Neuronal stem cell (in vitro differentiated cells): ENCODE results near the gene CHKA.

Experiments
- DNase-seq: peaks from one replicate; pipeline ENCODE4 v3.0.0-alpha.2; 2013; ENCODE audit warnings: low spot score
- H2AFZ ChIP-seq: one replicate; pipeline ENCODE4 v1.6.1; 2013; ENCODE audit warnings: mild to moderate bottlenecking, low read length, inconsistent platforms
- H2AK5ac ChIP-seq: 2 replicates; pipeline ENCODE4 v1.6.1; 2013; ENCODE audit warnings: low read depth, mild to moderate bottlenecking, inconsistent platforms, low read length, moderate library complexity, mixed read lengths
- H2BK120ac ChIP-seq: 2 replicates; pipeline ENCODE4 v1.6.1; 2013; ENCODE audit warnings: low read depth, mild to moderate bottlenecking, inconsistent platforms, low read length, moderate library complexity, mixed read lengths
- H2BK12ac ChIP-seq: one replicate; pipeline ENCODE4 v1.6.1; 2013; ENCODE audit warnings: low read length, inconsistent platforms
- H2BK15ac ChIP-seq: 2 replicates; pipeline ENCODE4 v1.6.1; 2013; ENCODE audit warnings: mild to moderate bottlenecking, low read length, inconsistent platforms, mixed read lengths
- H2BK5ac ChIP-seq: one replicate; pipeline ENCODE4 v1.6.1; 2013; ENCODE audit warnings: inconsistent platforms, mild to moderate bottlenecking, low read length, moderate library complexity
- H3K14ac ChIP-seq: one replicate; pipeline ENCODE4 v1.6.1; 2013; ENCODE audit warnings: low read length, inconsistent platforms
- H3K18ac ChIP-seq: 2 replicates; pipeline ENCODE4 v1.6.1; 2013; ENCODE audit warnings: low read length, inconsistent platforms
- H3K23ac ChIP-seq: 2 replicates; pipeline ENCODE4 v1.6.1; 2013; ENCODE audit warnings: low read depth, mild to moderate bottlenecking, mixed read lengths, low read length, inconsistent platforms; ENCODE audit not compliant: poor library complexity
- H3K27ac ChIP-seq: replicated peaks from 3 replicates; pipeline ENCODE4 v1.5.1; 2013; ENCODE audit warnings: low read length, inconsistent platforms
- H3K27me3 ChIP-seq, 3 experiments: 2 replicates each; pipeline ENCODE4 v1.6.1; 2013; ENCODE audit warnings: low read length in 3 of 3, mild to moderate bottlenecking in 2 of 3, inconsistent platforms in 1 of 3, low read depth in 1 of 3, mixed read lengths in 1 of 3, moderate library complexity in 1 of 3; ENCODE audit not compliant: control insufficient read depth in 3 of 3, insufficient read depth in 3 of 3
- H3K36me3 ChIP-seq, 2 donors: replicated peaks in 1 of 2; 2 replicates each; pipeline ENCODE4 v1.6.1; 2013; ENCODE audit warnings: low read length in 2 of 2; ENCODE audit not compliant: control insufficient read depth in 2 of 2, insufficient read depth in 2 of 2
- H3K4ac ChIP-seq: 2 replicates; pipeline ENCODE4 v1.6.1; 2013; ENCODE audit warnings: inconsistent platforms, mild to moderate bottlenecking, low read length, moderate library complexity
- H3K4me1 ChIP-seq, 2 donors: 1 replicate in 1 of 2; 2 replicates in 1 of 2; pipeline ENCODE4 v1.6.1; 2013; ENCODE audit warnings: low read length in 2 of 2, low read depth in 1 of 2; ENCODE audit not compliant: control insufficient read depth in 2 of 2, insufficient read depth in 1 of 2
- H3K4me2 ChIP-seq: one replicate; pipeline ENCODE4 v1.6.1; 2013; ENCODE audit warnings: mild to moderate bottlenecking, low read length, inconsistent platforms; ENCODE audit not compliant: insufficient read depth, poor library complexity, severe bottlenecking
- H3K4me3 ChIP-seq, 2 donors: 2 replicates each; pipeline ENCODE4 v1.5.1; 2013; ENCODE audit warnings: low read length in 2 of 2, mild to moderate bottlenecking in 2 of 2, inconsistent platforms in 1 of 2, moderate library complexity in 1 of 2
- H3K79me1 ChIP-seq: one replicate; pipeline ENCODE4 v1.6.1; 2013; ENCODE audit warnings: low read depth, mild to moderate bottlenecking, inconsistent platforms, low read length, moderate library complexity
- H3K9ac ChIP-seq: one replicate; pipeline ENCODE4 v1.6.1; 2013; ENCODE audit warnings: mild to moderate bottlenecking, low read depth, low read length, inconsistent platforms; ENCODE audit not compliant: poor library complexity
- H3K9me3 ChIP-seq, 2 donors: replicated peaks in 1 of 2; 2 replicates each; pipeline versions ENCODE3 to v1.6.1; 2013; ENCODE audit warnings: low read length in 2 of 2, mild to moderate bottlenecking in 2 of 2, inconsistent platforms in 1 of 2, low read depth in 1 of 2, mixed read lengths in 1 of 2, moderate library complexity in 1 of 2; ENCODE audit not compliant: control insufficient read depth in 2 of 2, insufficient read depth in 1 of 2
- H4K8ac ChIP-seq: one replicate; pipeline ENCODE4 v1.6.1; 2013; ENCODE audit warnings: low read depth, mild to moderate bottlenecking, inconsistent platforms, low read length, moderate library complexity
- H4K91ac ChIP-seq: one replicate; pipeline ENCODE4 v1.6.1; 2013; ENCODE audit warnings: low read length, low read depth, mild to moderate bottlenecking, inconsistent platforms; ENCODE audit not compliant: poor library complexity
- WGBS, 2 donors: extraction: QIAGEN DNeasy Blood & Tissue Kit; methylation state at CpG; one replicate each; pipeline ENCODE4 v1.1.7; 2013; ENCODE audit warnings: missing lambda C conversion rate in 2 of 2, mixed read lengths in 1 of 2; ENCODE audit not compliant: insufficient read length in 2 of 2, insufficient replicate concordance in 1 of 2; ENCODE audit errors: extremely low coverage in 2 of 2; 5-methylcytosine and 5-hydroxymethylcytosine counted together

The CHKA gene

DNA sequence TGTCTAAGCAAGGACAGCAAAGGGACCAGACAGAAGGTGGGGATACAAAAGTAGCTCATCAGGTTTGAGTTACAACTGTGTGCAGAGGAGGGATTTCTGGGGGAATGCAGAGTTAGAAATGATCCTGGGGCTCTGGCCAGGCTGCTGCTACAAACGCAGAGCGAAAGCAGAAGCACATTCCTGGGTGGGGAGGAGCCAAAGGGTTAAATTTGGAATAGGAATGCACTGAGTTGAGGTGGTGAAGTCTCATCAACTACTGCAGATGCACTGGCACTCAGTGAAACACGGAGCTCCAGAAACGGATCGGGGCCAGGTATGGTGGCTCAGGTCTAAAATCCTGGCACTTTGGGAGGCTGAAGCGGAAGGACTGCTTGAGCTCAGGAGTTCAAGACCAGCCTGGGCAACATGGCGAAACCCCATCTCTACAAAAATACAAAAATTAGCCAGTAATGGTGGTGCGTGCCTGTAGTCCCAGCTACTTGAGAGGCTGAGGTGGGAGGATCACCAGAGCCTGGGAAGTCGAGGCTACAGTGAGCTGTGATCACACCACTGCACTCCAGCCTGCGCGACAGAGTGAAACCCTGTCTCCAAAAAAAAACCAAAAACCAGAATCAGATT lies 3.2 kb downstream of the CHKA start:
- Histone ChIP-seq H2BK12ac (no peak overlapping the region), H3K4me1 (peaks cover 5 to 19% of the 10 kb centered on the region in 2 donors), H3K14ac (no peak overlapping the region), H4K91ac (no peak overlapping the region), H3K36me3 (peaks cover 2 to 21% of the 10 kb centered on the region in 2 donors), H3K9ac (no peak overlapping the region), H3K4me3 (no peak overlapping the region), H2AK5ac (peak overlapping the region; percentile 47), H2BK120ac (no peak overlapping the region), H3K18ac (no peak overlapping the region), H3K23ac (no peak overlapping the region), H2AFZ (no peak overlapping the region), H3K79me1 (peaks cover 10% of the 10 kb centered on the region), H2BK5ac (no peak overlapping the region), H3K4ac (no peak overlapping the region), H3K4me2 (no peak overlapping the region), H4K8ac (no peak overlapping the region), H3K27ac (no peak overlapping the region), H3K27me3 (no peaks in the 10 kb centered on the region), H2BK15ac (no peak overlapping the region), H3K9me3 (no peaks in the 10 kb centered on the region)
- no CpG with 5 or more reads among the region's 11 CpGs for whole genome bisulfite sequencing, 2 donors
- DNase-seq: no peak

DNA sequence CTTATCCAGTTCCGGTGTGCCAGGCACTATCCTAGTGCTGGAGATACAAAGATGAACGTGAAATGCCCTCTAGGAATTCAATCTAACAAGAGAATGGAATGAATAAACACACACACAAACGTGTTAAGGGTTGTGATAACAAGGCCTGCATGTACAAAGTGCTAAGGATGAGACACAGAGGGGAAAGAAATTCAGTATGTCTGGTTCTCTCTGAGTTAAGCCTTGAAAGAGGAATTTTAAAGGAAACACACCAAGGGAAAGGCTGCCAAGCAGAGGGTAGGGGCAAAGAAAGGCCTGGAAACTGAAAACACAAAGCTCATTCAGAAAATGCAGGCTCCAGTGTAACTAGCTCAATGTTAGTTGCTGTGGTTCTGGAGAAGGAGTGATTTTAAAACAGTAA lies 4.2 kb downstream of the CHKA start:
- Histone ChIP-seq H3K27ac (no peak overlapping the region), H3K4ac (no peak overlapping the region), H3K79me1 (peaks cover 10% of the 10 kb centered on the region), H2AFZ (no peak overlapping the region), H3K4me1 (peaks cover 2 to 17% of the 10 kb centered on the region in 2 donors), H2BK120ac (no peak overlapping the region), H3K23ac (no peak overlapping the region), H4K8ac (no peak overlapping the region), H3K9me3 (no peaks in the 10 kb centered on the region), H3K27me3 (no peaks in the 10 kb centered on the region), H3K9ac (no peak overlapping the region), H3K4me3 (no peak overlapping the region), H2BK15ac (no peak overlapping the region), H2BK12ac (no peak overlapping the region), H2BK5ac (no peak overlapping the region), H2AK5ac (no peak overlapping the region), H3K18ac (no peak overlapping the region), H4K91ac (no peak overlapping the region), H3K4me2 (no peak overlapping the region), H3K36me3 (peaks cover 2 to 21% of the 10 kb centered on the region in 2 donors), H3K14ac (no peak overlapping the region)
- WGBS, 2 donors: no CpG with 5 or more reads among the region's 3 CpGs
- DNase-seq: no peak

- Histone ChIP-seq H3K14ac (no peak overlapping the region), H4K91ac (no peak overlapping the region), H2BK120ac (no peak overlapping the region), H2AK5ac (no peak overlapping the region), H3K9me3 (no peaks in the 10 kb centered on the region), H2BK15ac (no peak overlapping the region), H3K79me1 (peaks cover 8% of the 10 kb centered on the region), H2BK12ac (no peak overlapping the region), H3K4ac (no peak overlapping the region), H3K9ac (no peak overlapping the region), H3K23ac (no peak overlapping the region), H3K27ac (no peak overlapping the region), H3K4me3 (no peak overlapping the region), H3K4me1 (peaks cover 0 to 13% of the 10 kb centered on the region in 2 donors), H2BK5ac (no peak overlapping the region), H4K8ac (no peak overlapping the region), H3K27me3 (no peaks in the 10 kb centered on the region), H2AFZ (no peak overlapping the region), H3K18ac (no peak overlapping the region), H3K36me3 (peaks cover 2 to 21% of the 10 kb centered on the region in 2 donors), H3K4me2 (no peak overlapping the region)
- no peak for DNase-seq
- no CpG with 5 or more reads among the region's 7 CpGs for WGBS, 2 donors
Observed at GRCh38 chr11:68116126-68116525, 5.1 kb downstream of the CHKA start.

- no CpG with 5 or more reads among the region's 1 CpG for WGBS, 2 donors
- Histone ChIP-seq H3K4me3 (no peak overlapping the region), H3K27me3 (no peaks in the 10 kb centered on the region), H2AK5ac (no peak overlapping the region), H2BK120ac (no peak overlapping the region), H3K9ac (no peak overlapping the region), H3K4ac (no peak overlapping the region), H3K23ac (no peak overlapping the region), H3K18ac (no peak overlapping the region), H3K36me3 (peaks cover 2 to 21% of the 10 kb centered on the region in 2 donors), H2AFZ (no peak overlapping the region), H3K27ac (no peak overlapping the region), H3K14ac (no peak overlapping the region), H2BK5ac (no peak overlapping the region), H3K79me1 (peaks cover 9% of the 10 kb centered on the region), H3K9me3 (no peaks in the 10 kb centered on the region), H3K4me2 (no peak overlapping the region), H4K91ac (no peak overlapping the region), H3K4me1 (peaks cover 0 to 13% of the 10 kb centered on the region in 2 donors), H2BK12ac (no peak overlapping the region), H2BK15ac (no peak overlapping the region), H4K8ac (no peak overlapping the region)
- DNase-seq: no peak
Observed at GRCh38 chr11:68115285-68115684, 5.9 kb downstream of the CHKA start.
